Measurements from ENCODE around the gene NPPA. TPM values are rescaled to one million over a fixed set of nuclear protein-coding genes. Genes with fewer than 3 reads are reported as not detected.

The NPPA gene
- total RNA-seq, 2 donors from 2014 or later: not detected

- no peaks in the 10 kb centered on the region for H3K27me3 Mint-ChIP-seq
- no peak for DNase-seq (ENCODE audit: low spot score)
- no peak overlapping the region for H3K4me3 Mint-ChIP-seq
- H3K9me3 Mint-ChIP-seq: no peaks in the 10 kb centered on the region
- no peak for ATAC-seq
- H3K27ac Mint-ChIP-seq: no peak overlapping the region
- peaks cover 5% of the 10 kb centered on the region for H3K36me3 Mint-ChIP-seq
- peaks cover 5 to 10% of the 10 kb centered on the region in 2 donors for H3K4me1 Mint-ChIP-seq (ENCODE audit: low read depth in 2 of 2)
These were observed 5.2 kb downstream of the NPPA start for GRCh38 chr1:11842154-11843041.

- no peaks in the 10 kb centered on the region for H3K27me3 Mint-ChIP-seq
- no peak for ATAC-seq
- H3K4me3 Mint-ChIP-seq: no peak overlapping the region
- no peak overlapping the region for H3K27ac Mint-ChIP-seq
- no peaks in the 10 kb centered on the region for H3K9me3 Mint-ChIP-seq
- peaks cover 5 to 10% of the 10 kb centered on the region in 2 donors for H3K4me1 Mint-ChIP-seq (ENCODE audit: low read depth in 2 of 2)
- no peak for DNase-seq (ENCODE audit: low spot score)
- H3K36me3 Mint-ChIP-seq: peaks cover 5% of the 10 kb centered on the region
These were observed 6.1 kb downstream of the NPPA start for GRCh38 chr1:11841245-11842153.

GRCh38 chr1:11839727-11840705, 7.6 kb downstream of the NPPA start:
- peaks cover 5% of the 10 kb centered on the region for H3K36me3 Mint-ChIP-seq
- no peak for DNase-seq (ENCODE audit: low spot score)

GRCh38 chr1:11838349-11839272, 9.0 kb downstream of the NPPA start:
- DNase-seq (ENCODE audit: low spot score) (no peak), ATAC-seq (peak; percentile 78 to 79)
- Mint-ChIP-seq H3K27ac (no peak overlapping the region), H3K36me3 (peaks cover 5% of the 10 kb centered on the region), H3K4me3 (no peak overlapping the region), H3K9me3 (no peaks in the 10 kb centered on the region), H3K27me3 (no peaks in the 10 kb centered on the region), H3K4me1 (ENCODE audit: low read depth in 2 of 2) (peaks cover 5 to 6% of the 10 kb centered on the region in 2 donors)

More at GRCh38 chr1:11839727-11840705, 7.6 kb downstream of the NPPA start:
- no peak overlapping the region for H3K27ac Mint-ChIP-seq
- peaks cover 5 to 10% of the 10 kb centered on the region in 2 donors for H3K4me1 Mint-ChIP-seq (ENCODE audit: low read depth in 2 of 2)
- ATAC-seq: no peak
- H3K27me3 Mint-ChIP-seq: no peaks in the 10 kb centered on the region
- H3K9me3 Mint-ChIP-seq: no peaks in the 10 kb centered on the region
- H3K4me3 Mint-ChIP-seq: no peak overlapping the region

- H3K4me1 Mint-ChIP-seq (ENCODE audit: low read depth in 2 of 2): peaks cover 5 to 6% of the 10 kb centered on the region in 2 donors
- no peaks in the 10 kb centered on the region for H3K27me3 Mint-ChIP-seq
- H3K4me3 Mint-ChIP-seq: no peak overlapping the region
- no peak overlapping the region for H3K27ac Mint-ChIP-seq
- H3K36me3 Mint-ChIP-seq: peaks cover 5% of the 10 kb centered on the region
- ATAC-seq (no peak), DNase-seq (ENCODE audit: low spot score) (peak; percentile 25)
- no peaks in the 10 kb centered on the region for H3K9me3 Mint-ChIP-seq
These were observed 9.7 kb downstream of the NPPA start for GRCh38 chr1:11837767-11838348.

- Mint-ChIP-seq H3K4me1 (ENCODE audit: low read depth in 2 of 2) (peaks cover 5 to 6% of the 10 kb centered on the region in 2 donors), H3K9me3 (no peaks in the 10 kb centered on the region), H3K4me3 (no peak overlapping the region)
These were observed 10.4 kb downstream of the NPPA start for GRCh38 chr1:11836955-11837766.

GRCh38 chr1:11835441-11836225, 11.9 kb downstream of the NPPA start:
- Mint-ChIP-seq H3K36me3 (peaks cover 9% of the 10 kb centered on the region), H3K4me1 (ENCODE audit: low read depth in 2 of 2) (peaks cover 5 to 6% of the 10 kb centered on the region in 2 donors)

More at GRCh38 chr1:11836955-11837766, 10.4 kb downstream of the NPPA start:
- peak; percentile 60 for DNase-seq (ENCODE audit: low spot score)
- Mint-ChIP-seq H3K27ac (no peak overlapping the region), H3K27me3 (no peaks in the 10 kb centered on the region), H3K36me3 (peaks cover 9% of the 10 kb centered on the region)
- ATAC-seq: no peak

GRCh38 chr1:11833900-11834299, 13.7 kb downstream of the NPPA start:
- Mint-ChIP-seq H3K27ac (no peak overlapping the region), H3K27me3 (no peaks in the 10 kb centered on the region), H3K9me3 (no peaks in the 10 kb centered on the region), H3K4me3 (no peak overlapping the region), H3K36me3 (peaks cover 9% of the 10 kb centered on the region), H3K4me1 (ENCODE audit: low read depth in 2 of 2) (peaks cover 4 to 5% of the 10 kb centered on the region in 2 donors)
- ATAC-seq (no peak), DNase-seq (ENCODE audit: low spot score) (peak; percentile 20)

More at GRCh38 chr1:11835441-11836225, 11.9 kb downstream of the NPPA start:
- peak; percentile 45 for DNase-seq (ENCODE audit: low spot score)
- H3K9me3 Mint-ChIP-seq: no peaks in the 10 kb centered on the region
- no peak overlapping the region for H3K4me3 Mint-ChIP-seq
- H3K27me3 Mint-ChIP-seq: no peaks in the 10 kb centered on the region
- H3K27ac Mint-ChIP-seq: no peak overlapping the region
- ATAC-seq: no peak

- DNase-seq (ENCODE audit: low spot score) (peak; percentile 42), ATAC-seq (no peak)
- H3K36me3 Mint-ChIP-seq: peaks cover 10% of the 10 kb centered on the region
- H3K4me1 Mint-ChIP-seq (ENCODE audit: low read depth in 2 of 2): peaks cover under 1 to 1% of the 10 kb centered on the region in 2 donors
- no peak overlapping the region for H3K27ac Mint-ChIP-seq
- no peaks in the 10 kb centered on the region for H3K27me3 Mint-ChIP-seq
- H3K4me3 Mint-ChIP-seq: no peak overlapping the region
- no peaks in the 10 kb centered on the region for H3K9me3 Mint-ChIP-seq
These were observed 14.1 kb downstream of the NPPA start for GRCh38 chr1:11833497-11833896.

GRCh38 chr1:11831945-11832725, 15.4 kb downstream of the NPPA start:
- Mint-ChIP-seq H3K9me3 (no peaks in the 10 kb centered on the region), H3K4me3 (no peak overlapping the region), H3K4me1 (ENCODE audit: low read depth in 2 of 2) (no peaks in the 10 kb centered on the region), H3K27ac (no peak overlapping the region), H3K27me3 (no peaks in the 10 kb centered on the region), H3K36me3 (peaks cover 15% of the 10 kb centered on the region)
- no peak for ATAC-seq
- peak; percentile 22 for DNase-seq (ENCODE audit: low spot score)
